K562 (cell line): ENCODE results near the gene NEIL1. TPM values are rescaled to one million over a fixed set of nuclear protein-coding genes. Genes with fewer than 3 reads are reported as not detected.
A peak's percentile ranks its signal among the peaks of the same experiment; 100 is the strongest.

Experiments
- BHLHE40 ChIP-seq: IDR thresholded peaks from 2 replicates; pipeline ENCODE4 v1.6.1; 2011; ENCODE audit warnings: low read length, improper control_type of control experiment
- EP300 ChIP-seq: IDR thresholded peaks from 2 replicates; pipeline ENCODE4 v1.6.1; 2012; ENCODE audit warnings: low read length, improper control_type of control experiment
- ETV5 ChIP-seq: sonication (generic); formaldehyde crosslinking; IDR thresholded peaks from 2 replicates; pipeline ENCODE4 v1.4.0; 2020; ENCODE audit warnings: low read depth, mild to moderate bottlenecking, missing genetic modification reagents
- KAT7 ChIP-seq: sonication (generic); formaldehyde crosslinking; IDR thresholded peaks from 2 replicates; pipeline ENCODE4 v1.8.0; 2022; ENCODE audit warnings: missing genetic modification reagents, mild to moderate bottlenecking, borderline replicate concordance
- NFRKB ChIP-seq: fragments of 450-650 bp; IDR thresholded peaks from 2 replicates; pipeline ENCODE4 v1.6.1; 2016; ENCODE audit warnings: low read depth
- PHF8 ChIP-seq: fragments of 200-600 bp; sonication (generic); IDR thresholded peaks from 2 replicates; pipeline ENCODE4 v1.6.1; 2012; ENCODE audit warnings: mixed run types, mild to moderate bottlenecking, inconsistent platforms, low read length, moderate library complexity, borderline replicate concordance
- SIN3A ChIP-seq, 2 experiments: fragments of 150-350 bp in 1 of 2; IDR thresholded peaks; 2 replicates each; pipeline ENCODE4 v1.6.1; 2011 to 2016; ENCODE audit warnings: borderline replicate concordance in 2 of 2, low read depth in 2 of 2, low read length in 2 of 2, mild to moderate bottlenecking in 2 of 2, moderate library complexity in 2 of 2; ENCODE audit not compliant: control insufficient read depth in 1 of 2
- SUPT5H ChIP-seq: fragments of 450-650 bp; IDR thresholded peaks from 2 replicates; pipeline ENCODE4 v1.6.1; 2016
- TAF7 ChIP-seq: fragments of 450-650 bp; IDR thresholded peaks from 2 replicates; pipeline ENCODE4 v1.6.1; 2016; ENCODE audit warnings: missing genetic modification characterization, missing compliant biosample characterization
- TEAD1 ChIP-seq, 2 experiments: fragments of 450-650 bp in 1 of 2; sonication (generic) in 1 of 2; formaldehyde crosslinking; IDR thresholded peaks; 2 replicates each; pipeline versions ENCODE4 v1.4.0 to v1.8.0; 2020 to 2022; ENCODE audit warnings: mild to moderate bottlenecking in 2 of 2, missing genetic modification reagents in 1 of 2
- TEAD2 ChIP-seq: fragments of 450-650 bp; IDR thresholded peaks from 2 replicates; pipeline ENCODE4 v1.6.1; 2016; ENCODE audit warnings: missing genetic modification characterization, control low read depth, missing compliant biosample characterization
- YY1 ChIP-seq, 3 experiments: IDR thresholded peaks; 2 replicates each; pipeline ENCODE4 v1.6.1; 2011; ENCODE audit warnings: low read length in 2 of 3, mild to moderate bottlenecking in 2 of 3, moderate library complexity in 2 of 3, borderline replicate concordance in 1 of 3, control low read depth in 1 of 3, low read depth in 1 of 3; ENCODE audit not compliant: insufficient read depth in 3 of 3, insufficient replicate concordance in 2 of 3, control insufficient read depth in 1 of 3, insufficient read length in 1 of 3; ENCODE audit errors: extremely low read depth in 1 of 3
- polyA plus RNA-seq, 8 experiments: library from polyadenylated mRNA; depleted of rRNA in 4 of 8; stranded (reverse) in 5 of 8; unstranded in 3 of 8; fragments of >200 nt; fragmentation: Nextera tagmentation in 2 of 8; fragmentation: Illumina TruSeq in 1 of 8; extraction: Ambion mirVana in 2 of 8; extraction: Trizol in 1 of 8; gene quantifications; 2 replicates each; pipeline versions ENCODE4 v1.2.1 to v1.2.3, GENCODE V29; 2011 to 2014; ENCODE audit warnings: inconsistent platforms in 1 of 8, missing spikeins in 1 of 8
- total RNA-seq, 7 experiments: library from RNA; depleted of rRNA in 6 of 7; stranded (reverse); fragments of >200 nt in 6 of 7; fragmentation: Illumina TruSeq in 2 of 7; extraction: Trizol in 2 of 7; gene quantifications; 2 replicates each; pipeline versions ENCODE4 v1.2.1 to v1.2.3, GENCODE V29; 2011 to 2021; ENCODE audit warnings: low replicate concordance in 1 of 7
- TF ChIP-seq, protein P1 (sequence below): sonication (generic); formaldehyde crosslinking; IDR thresholded peaks from 2 replicates; pipeline ENCODE4 v1.8.0; 2022; ENCODE audit warnings: missing genetic modification reagents, mild to moderate bottlenecking, moderate library complexity, borderline replicate concordance
- TF ChIP-seq, protein P2 (sequence below): fragments of 450-650 bp; conservative IDR thresholded peaks from 2 replicates; pipeline ENCODE4 v1.6.1; 2016; ENCODE audit warnings: missing genetic modification characterization, low read depth, mild to moderate bottlenecking, control low read depth, missing compliant biosample characterization
- TF ChIP-seq, protein P3 (sequence below): fragments of 250-450 bp; sonication (Bioruptor Pico); IDR thresholded peaks from 2 replicates; pipeline ENCODE4 v1.4.0; 2020; ENCODE audit warnings: mild to moderate bottlenecking, moderate library complexity, borderline replicate concordance

Gene NEIL1
- total and polyA plus RNA-seq, 9 of the 15 experiments (the other 6 are each of a cell fraction or from before 2014, with no cell fraction given) = 0.14 to 4.3 (median 2.4) TPM

DNA sequence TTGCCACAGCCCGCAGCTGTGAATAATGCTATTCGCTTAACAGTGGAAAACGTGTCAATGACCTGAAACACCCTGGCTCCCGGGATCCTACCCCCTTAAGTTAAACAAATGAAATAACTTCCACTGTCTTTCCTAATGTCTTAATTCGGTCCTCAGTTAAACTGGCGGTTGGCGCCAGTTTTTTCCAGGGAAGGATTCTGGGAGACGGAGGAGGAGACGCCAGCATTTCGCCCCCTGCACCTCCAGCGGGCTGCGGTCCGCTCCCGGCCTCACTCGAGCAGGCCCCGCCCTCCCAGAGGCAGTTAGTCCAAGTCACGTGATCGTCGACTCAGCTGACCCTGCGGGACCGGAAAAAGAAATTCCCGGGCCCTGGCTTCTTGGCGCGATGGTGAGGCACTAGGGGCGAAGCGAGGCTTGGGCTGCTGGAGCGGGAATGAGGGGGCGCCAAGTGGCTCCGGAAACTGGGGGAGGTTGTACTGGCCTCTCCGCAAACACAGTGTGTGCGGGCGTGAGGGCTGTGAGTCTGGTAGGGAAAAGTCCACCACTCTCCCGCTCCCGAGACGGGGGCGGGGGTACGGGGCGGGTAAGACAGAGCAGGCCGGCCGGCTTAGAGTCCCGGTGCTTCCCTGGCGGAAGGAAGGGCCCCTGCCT, 11.0 kb upstream of the NEIL1 start, which contains the start of gene COMMD4 (continued):
- peak in 1 of 3 experiments; percentile 59 for TF ChIP-seq YY1 (IDR thresholded peaks at IDR 0.05; ENCODE audit: borderline replicate concordance in 1 of 3, control insufficient read depth in 1 of 3, extremely low read depth in 1 of 3, insufficient read depth in 3 of 3, insufficient read length in 1 of 3, insufficient replicate concordance in 2 of 3, low read depth in 1 of 3, low read length in 2 of 3)
- TF ChIP-seq, protein P1, sequence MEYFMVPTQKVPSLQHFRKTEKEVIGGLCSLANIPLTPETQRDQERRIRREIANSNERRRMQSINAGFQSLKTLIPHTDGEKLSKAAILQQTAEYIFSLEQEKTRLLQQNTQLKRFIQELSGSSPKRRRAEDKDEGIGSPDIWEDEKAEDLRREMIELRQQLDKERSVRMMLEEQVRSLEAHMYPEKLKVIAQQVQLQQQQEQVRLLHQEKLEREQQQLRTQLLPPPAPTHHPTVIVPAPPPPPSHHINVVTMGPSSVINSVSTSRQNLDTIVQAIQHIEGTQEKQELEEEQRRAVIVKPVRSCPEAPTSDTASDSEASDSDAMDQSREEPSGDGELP (CRISPR knock-in tag) = peak; percentile 95
- TF ChIP-seq EP300 = peak; percentile 61
- no peak for TF ChIP-seq TEAD2 (tag)
- TF ChIP-seq, protein P2, sequence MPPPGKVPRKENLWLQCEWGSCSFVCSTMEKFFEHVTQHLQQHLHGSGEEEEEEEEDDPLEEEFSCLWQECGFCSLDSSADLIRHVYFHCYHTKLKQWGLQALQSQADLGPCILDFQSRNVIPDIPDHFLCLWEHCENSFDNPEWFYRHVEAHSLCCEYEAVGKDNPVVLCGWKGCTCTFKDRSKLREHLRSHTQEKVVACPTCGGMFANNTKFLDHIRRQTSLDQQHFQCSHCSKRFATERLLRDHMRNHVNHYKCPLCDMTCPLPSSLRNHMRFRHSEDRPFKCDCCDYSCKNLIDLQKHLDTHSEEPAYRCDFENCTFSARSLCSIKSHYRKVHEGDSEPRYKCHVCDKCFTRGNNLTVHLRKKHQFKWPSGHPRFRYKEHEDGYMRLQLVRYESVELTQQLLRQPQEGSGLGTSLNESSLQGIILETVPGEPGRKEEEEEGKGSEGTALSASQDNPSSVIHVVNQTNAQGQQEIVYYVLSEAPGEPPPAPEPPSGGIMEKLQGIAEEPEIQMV (tag) = peak; percentile 79
- TF ChIP-seq NFRKB = peak; percentile 62; the same call in 1 of the 2 replicates
- TF ChIP-seq KAT7 (CRISPR knock-in tag) = 0 out of 2 replicates have a peak, but pooled peaks have one; percentile 51
- TF ChIP-seq SIN3A (IDR thresholded peaks at IDR 0.05; ENCODE audit: borderline replicate concordance in 2 of 2, control insufficient read depth in 1 of 2, low read depth in 2 of 2, low read length in 2 of 2) = peak; percentile 98 to 99
- TF ChIP-seq TEAD1 (CRISPR knock-in tag; IDR thresholded peaks at IDR 0.05) = peak; percentile 54 to 83; a peak in 3 of 4 replicates
- peak; percentile 76 for TF ChIP-seq SUPT5H
- peak; percentile 87 for TF ChIP-seq BHLHE40
- peak; percentile 78; the same call in 1 of the 2 replicates for TF ChIP-seq PHF8
- peak; percentile 79 for TF ChIP-seq ETV5 (CRISPR knock-in tag)
- TF ChIP-seq TAF7 (tag) = peak; percentile 46
- TF ChIP-seq, protein P3, sequence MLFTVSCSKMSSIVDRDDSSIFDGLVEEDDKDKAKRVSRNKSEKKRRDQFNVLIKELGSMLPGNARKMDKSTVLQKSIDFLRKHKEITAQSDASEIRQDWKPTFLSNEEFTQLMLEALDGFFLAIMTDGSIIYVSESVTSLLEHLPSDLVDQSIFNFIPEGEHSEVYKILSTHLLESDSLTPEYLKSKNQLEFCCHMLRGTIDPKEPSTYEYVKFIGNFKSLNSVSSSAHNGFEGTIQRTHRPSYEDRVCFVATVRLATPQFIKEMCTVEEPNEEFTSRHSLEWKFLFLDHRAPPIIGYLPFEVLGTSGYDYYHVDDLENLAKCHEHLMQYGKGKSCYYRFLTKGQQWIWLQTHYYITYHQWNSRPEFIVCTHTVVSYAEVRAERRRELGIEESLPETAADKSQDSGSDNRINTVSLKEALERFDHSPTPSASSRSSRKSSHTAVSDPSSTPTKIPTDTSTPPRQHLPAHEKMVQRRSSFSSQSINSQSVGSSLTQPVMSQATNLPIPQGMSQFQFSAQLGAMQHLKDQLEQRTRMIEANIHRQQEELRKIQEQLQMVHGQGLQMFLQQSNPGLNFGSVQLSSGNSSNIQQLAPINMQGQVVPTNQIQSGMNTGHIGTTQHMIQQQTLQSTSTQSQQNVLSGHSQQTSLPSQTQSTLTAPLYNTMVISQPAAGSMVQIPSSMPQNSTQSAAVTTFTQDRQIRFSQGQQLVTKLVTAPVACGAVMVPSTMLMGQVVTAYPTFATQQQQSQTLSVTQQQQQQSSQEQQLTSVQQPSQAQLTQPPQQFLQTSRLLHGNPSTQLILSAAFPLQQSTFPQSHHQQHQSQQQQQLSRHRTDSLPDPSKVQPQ (CRISPR knock-in tag) = no peak
